Sigmoid colon (tissue), 4 donors: Measurements from ENCODE around the gene HPF1.

Source experiments
- EP300 ChIP-seq, 4 donors: sonication (generic); formaldehyde crosslinking; IDR thresholded peaks; one replicate each; pipeline ENCODE4 v1.6.1; 2017; ENCODE audit warnings: antibody characterized with exemption in 4 of 4
- POLR2A ChIP-seq, 2 donors: fragments of 450-650 bp; IDR thresholded peaks; one replicate each; pipeline ENCODE4 v1.6.1; 2016; ENCODE audit warnings: antibody characterized with exemption in 2 of 2, mild to moderate bottlenecking in 2 of 2, moderate library complexity in 2 of 2
- POLR2AphosphoS5 ChIP-seq, 4 donors: sonication (generic); formaldehyde crosslinking; IDR thresholded peaks; one replicate each; pipeline ENCODE4 v1.6.1; 2017; ENCODE audit warnings: antibody characterized with exemption in 4 of 4
- TF ChIP-seq, protein P1 (sequence below), 4 experiments: fragments of 450-650 bp in 3 of 4; fragments of 200-600 bp in 1 of 4; IDR thresholded peaks; one replicate each; pipeline ENCODE4 v1.5.1; 2016 to 2019; ENCODE audit warnings: antibody characterized with exemption in 4 of 4, mild to moderate bottlenecking in 3 of 4, moderate library complexity in 2 of 4

DNA sequence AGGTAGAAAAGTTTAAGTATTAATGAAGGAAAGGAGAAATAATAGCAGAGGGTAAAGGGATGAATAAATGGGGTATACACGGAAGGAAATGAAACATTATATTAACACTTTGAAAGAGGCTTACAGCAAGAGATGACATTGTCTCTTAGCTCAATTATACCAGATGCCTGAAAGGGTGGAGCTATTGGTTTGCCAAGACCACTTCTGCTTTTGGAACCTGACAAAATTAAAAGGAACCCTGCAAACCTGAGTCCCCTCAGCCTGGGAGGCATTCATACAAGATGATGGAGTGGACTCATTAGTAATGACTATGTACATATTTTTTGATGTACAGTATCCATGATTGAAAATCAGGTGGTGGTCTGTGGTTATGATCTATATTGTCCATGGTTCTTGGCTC, 45.1 kb upstream of the HPF1 start:
- TF ChIP-seq, protein P1, sequence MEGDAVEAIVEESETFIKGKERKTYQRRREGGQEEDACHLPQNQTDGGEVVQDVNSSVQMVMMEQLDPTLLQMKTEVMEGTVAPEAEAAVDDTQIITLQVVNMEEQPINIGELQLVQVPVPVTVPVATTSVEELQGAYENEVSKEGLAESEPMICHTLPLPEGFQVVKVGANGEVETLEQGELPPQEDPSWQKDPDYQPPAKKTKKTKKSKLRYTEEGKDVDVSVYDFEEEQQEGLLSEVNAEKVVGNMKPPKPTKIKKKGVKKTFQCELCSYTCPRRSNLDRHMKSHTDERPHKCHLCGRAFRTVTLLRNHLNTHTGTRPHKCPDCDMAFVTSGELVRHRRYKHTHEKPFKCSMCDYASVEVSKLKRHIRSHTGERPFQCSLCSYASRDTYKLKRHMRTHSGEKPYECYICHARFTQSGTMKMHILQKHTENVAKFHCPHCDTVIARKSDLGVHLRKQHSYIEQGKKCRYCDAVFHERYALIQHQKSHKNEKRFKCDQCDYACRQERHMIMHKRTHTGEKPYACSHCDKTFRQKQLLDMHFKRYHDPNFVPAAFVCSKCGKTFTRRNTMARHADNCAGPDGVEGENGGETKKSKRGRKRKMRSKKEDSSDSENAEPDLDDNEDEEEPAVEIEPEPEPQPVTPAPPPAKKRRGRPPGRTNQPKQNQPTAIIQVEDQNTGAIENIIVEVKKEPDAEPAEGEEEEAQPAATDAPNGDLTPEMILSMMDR (IDR thresholded peaks at IDR 0.05): no peak
- TF ChIP-seq EP300 (IDR thresholded peaks at IDR 0.05) (no peak), POLR2A (IDR thresholded peaks at IDR 0.05) (no peak), POLR2AphosphoS5 (IDR thresholded peaks at IDR 0.05) (no peak)
